ENCODE results near the gene LONRF2. TPM values are rescaled to one million over a fixed set of nuclear protein-coding genes. Genes with fewer than 3 reads are reported as not detected.
"Not testable (repeated sequence)": the region's sequence is repeated elsewhere in the genome, so short reads cannot be mapped to it uniquely, and the experiment has no call there.

LONRF2 gene
- total RNA-seq, 6 experiments from 2014 or later: not detected

- Mint-ChIP-seq H3K9me3 (no peaks in the 10 kb centered on the region), H3K4me3 (no peak overlapping the region), H3K4me1 (ENCODE audit: low read depth) (peaks cover 5% of the 10 kb centered on the region; the same call in 1 of the 2 replicates), H3K27ac (no peak overlapping the region), H3K27me3 (ENCODE audit: insufficient read depth) (peaks cover 25% of the 10 kb centered on the region), H3K36me3 (ENCODE audit: low read depth) (no peaks in the 10 kb centered on the region)
- DNase-seq: no peak
- TF ChIP-seq, protein P1, sequence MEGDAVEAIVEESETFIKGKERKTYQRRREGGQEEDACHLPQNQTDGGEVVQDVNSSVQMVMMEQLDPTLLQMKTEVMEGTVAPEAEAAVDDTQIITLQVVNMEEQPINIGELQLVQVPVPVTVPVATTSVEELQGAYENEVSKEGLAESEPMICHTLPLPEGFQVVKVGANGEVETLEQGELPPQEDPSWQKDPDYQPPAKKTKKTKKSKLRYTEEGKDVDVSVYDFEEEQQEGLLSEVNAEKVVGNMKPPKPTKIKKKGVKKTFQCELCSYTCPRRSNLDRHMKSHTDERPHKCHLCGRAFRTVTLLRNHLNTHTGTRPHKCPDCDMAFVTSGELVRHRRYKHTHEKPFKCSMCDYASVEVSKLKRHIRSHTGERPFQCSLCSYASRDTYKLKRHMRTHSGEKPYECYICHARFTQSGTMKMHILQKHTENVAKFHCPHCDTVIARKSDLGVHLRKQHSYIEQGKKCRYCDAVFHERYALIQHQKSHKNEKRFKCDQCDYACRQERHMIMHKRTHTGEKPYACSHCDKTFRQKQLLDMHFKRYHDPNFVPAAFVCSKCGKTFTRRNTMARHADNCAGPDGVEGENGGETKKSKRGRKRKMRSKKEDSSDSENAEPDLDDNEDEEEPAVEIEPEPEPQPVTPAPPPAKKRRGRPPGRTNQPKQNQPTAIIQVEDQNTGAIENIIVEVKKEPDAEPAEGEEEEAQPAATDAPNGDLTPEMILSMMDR (IDR thresholded peaks at IDR 0.05): no peak
Observed at GRCh38 chr2:100250645-100251044, 71.7 kb downstream of the LONRF2 start.

DNA sequence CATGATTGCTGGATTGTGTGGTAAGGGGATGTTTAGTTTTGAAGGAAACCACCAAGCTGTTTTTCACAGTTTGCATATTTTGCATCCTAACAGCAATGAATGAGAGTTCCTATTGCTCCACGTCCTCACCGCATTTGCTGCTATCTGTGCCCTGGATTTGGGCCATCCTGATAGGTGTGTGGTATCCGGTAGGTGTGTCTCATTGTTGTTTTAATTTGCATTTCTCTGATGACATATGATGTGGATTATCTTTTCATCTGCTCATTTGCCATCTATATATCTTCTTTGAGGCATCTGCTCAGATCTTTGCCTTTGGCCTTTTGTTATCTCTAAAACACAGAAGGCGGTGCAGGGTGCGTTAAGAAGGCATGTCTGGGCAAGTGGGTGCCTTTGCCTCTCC is 73.3 kb downstream of the LONRF2 start:
- Mint-ChIP-seq H3K36me3 (ENCODE audit: low read depth) (no peaks in the 10 kb centered on the region), H3K27me3 (ENCODE audit: insufficient read depth) (peaks cover 20% of the 10 kb centered on the region)

GRCh38 chr2:100248556-100248955 is 73.7 kb downstream of the LONRF2 start:
- H3K9me3 Mint-ChIP-seq; H3K36me3 Mint-ChIP-seq (ENCODE audit: low read depth); H3K27ac Mint-ChIP-seq; H3K4me3 Mint-ChIP-seq; DNase-seq: not testable (repeated sequence)
- Mint-ChIP-seq H3K27me3 (ENCODE audit: insufficient read depth) (peaks cover 17% of the 10 kb centered on the region), H3K4me1 (ENCODE audit: low read depth) (peaks cover 11% of the 10 kb centered on the region)

More for the DNA sequence above, 73.3 kb downstream of the LONRF2 start:
- no peaks in the 10 kb centered on the region for H3K9me3 Mint-ChIP-seq
- TF ChIP-seq, protein P1 (IDR thresholded peaks at IDR 0.05): no peak
- DNase-seq: no peak
- no peak overlapping the region for H3K27ac Mint-ChIP-seq
- peaks cover 15% of the 10 kb centered on the region for H3K4me1 Mint-ChIP-seq (ENCODE audit: low read depth)
- no peak overlapping the region for H3K4me3 Mint-ChIP-seq

DNA sequence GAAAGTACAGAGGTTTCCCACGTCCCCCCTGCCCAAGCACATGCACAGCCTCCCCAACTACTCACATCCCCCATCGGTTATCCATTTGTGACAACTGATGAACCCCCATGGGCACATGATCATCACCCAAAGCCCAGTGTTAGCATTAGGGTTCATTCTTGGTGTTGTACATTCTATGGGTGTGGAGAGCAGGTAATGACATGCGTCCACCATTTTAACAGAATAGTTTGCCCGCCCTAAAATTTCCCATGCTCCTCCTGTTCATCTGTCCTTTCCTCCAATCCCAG is 74.3 kb downstream of the LONRF2 start:
- H3K27me3 Mint-ChIP-seq (ENCODE audit: insufficient read depth): peaks cover 15% of the 10 kb centered on the region
- DNase-seq: no peak
- TF ChIP-seq, protein P1 (IDR thresholded peaks at IDR 0.05): no peak
- H3K4me3 Mint-ChIP-seq: no peak overlapping the region
- H3K9me3 Mint-ChIP-seq: no peaks in the 10 kb centered on the region
- H3K27ac Mint-ChIP-seq: no peak overlapping the region
- H3K36me3 Mint-ChIP-seq (ENCODE audit: low read depth): no peaks in the 10 kb centered on the region
- peaks cover 10% of the 10 kb centered on the region for H3K4me1 Mint-ChIP-seq (ENCODE audit: low read depth)

DNA sequence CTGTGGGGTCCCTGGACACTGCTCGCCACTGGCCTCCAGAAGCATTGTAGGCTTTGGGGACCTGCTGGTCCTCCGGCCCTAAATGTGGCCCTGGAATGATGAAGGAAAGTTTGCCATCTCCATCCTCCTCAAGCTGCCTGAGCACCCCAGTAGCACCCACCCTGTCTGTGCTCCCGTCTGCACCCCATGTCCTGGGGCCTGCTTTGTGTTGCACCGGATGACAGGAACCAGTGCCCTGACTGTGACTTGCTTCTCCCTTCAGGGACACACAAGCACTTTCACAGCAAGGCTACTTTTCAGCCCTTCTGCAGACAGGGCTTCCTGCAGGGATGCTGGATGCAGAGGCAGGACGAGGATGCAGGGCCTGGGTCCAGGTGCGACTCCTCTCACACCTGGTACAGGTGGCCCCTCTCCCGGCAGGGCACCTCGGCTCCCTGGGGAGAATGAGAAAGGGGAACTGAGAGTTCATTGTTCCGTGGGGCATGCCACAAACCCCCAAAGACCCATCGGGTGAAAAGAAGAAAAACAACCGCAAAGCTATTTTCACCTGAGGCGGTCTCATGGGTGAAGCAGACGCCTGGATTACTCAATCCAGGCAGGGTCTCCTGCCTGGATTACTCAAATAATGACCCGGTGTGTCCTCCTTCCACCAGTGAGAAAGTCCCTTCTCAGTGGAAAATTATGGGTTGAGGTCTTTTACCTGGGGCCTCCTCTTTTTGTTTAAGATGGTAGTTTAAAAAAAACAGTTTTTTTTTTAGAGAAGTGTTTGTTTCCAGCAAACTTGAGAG is 74.9 kb downstream of the LONRF2 start:
- peaks cover 14% of the 10 kb centered on the region for H3K27me3 Mint-ChIP-seq (ENCODE audit: insufficient read depth)
- TF ChIP-seq, protein P1 (IDR thresholded peaks at IDR 0.05): no peak

GRCh38 chr2:100246163-100247145 is 75.8 kb downstream of the LONRF2 start:
- no peak for DNase-seq
- Mint-ChIP-seq H3K27me3 (ENCODE audit: insufficient read depth) (peaks cover 9% of the 10 kb centered on the region), H3K27ac (no peak overlapping the region), H3K9me3 (no peaks in the 10 kb centered on the region), H3K4me3 (no peak overlapping the region), H3K4me1 (ENCODE audit: low read depth) (peaks cover 10% of the 10 kb centered on the region), H3K36me3 (ENCODE audit: low read depth) (no peaks in the 10 kb centered on the region)
- TF ChIP-seq, protein P1 (IDR thresholded peaks at IDR 0.05): peak; percentile 72

More for the DNA sequence above, 74.9 kb downstream of the LONRF2 start:
- Mint-ChIP-seq H3K9me3 (no peaks in the 10 kb centered on the region), H3K27ac (no peak overlapping the region), H3K36me3 (ENCODE audit: low read depth) (no peaks in the 10 kb centered on the region), H3K4me3 (no peak overlapping the region), H3K4me1 (ENCODE audit: low read depth) (peaks cover 10% of the 10 kb centered on the region)
- DNase-seq: no peak
